ENCODE measurements around the gene SMIM21.

Gene SMIM21

GRCh38 chr18:75427603-75428002 lies at the start of gene SMIM21:
Gene SMIM21, minus strand, starts transcription at chr18:75427703. Its CDS starts 140 bp downstream, at chr18:75427563.
- DNase-seq, result no peak

DNA sequence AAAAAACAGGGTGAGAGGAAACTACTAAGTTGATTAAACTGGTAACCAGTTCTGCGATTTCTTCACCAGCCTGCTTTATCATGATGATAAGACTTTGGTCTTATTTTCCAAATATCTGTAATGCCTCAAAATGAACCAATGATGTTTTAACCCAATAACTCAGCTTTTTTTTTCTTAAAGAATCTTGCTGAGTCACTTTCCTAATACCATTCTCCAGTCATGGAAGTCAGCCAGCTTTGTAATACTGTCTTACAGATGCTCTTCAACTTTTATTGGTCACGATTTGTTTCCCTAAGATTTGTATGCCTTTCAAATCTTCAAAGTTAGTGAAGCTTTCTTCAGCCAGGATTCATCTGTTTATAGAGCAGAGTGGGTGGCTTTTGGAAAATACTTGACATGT lies 47.7 kb upstream of the SMIM21 start:
- DNase-seq, result no peak

DNA sequence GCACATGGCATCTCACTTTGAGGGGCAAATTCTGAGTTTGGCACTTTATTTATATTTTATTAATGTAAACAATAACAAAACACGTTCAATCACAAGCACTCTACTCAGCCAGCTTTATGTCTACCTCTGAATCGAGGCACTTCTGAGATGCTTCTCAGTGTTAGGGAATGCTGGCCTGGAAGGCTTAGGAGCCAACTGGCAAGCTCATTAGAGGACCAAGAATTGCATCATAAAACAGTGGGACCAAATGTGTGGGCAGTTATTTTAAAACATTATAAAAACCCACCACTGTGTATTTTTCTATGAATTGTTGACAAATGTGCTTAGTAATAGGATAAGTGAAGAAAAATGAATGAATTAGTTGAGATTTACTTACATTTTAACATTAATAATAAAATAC lies 46.8 kb upstream of the SMIM21 start:
- DNase-seq, result no peak

GRCh38 chr18:75473316-75473715 lies 45.8 kb upstream of the SMIM21 start:
- no peak for DNase-seq

- DNase-seq, result no peak
Observed at GRCh38 chr18:75472906-75473305, 45.4 kb upstream of the SMIM21 start.

DNA sequence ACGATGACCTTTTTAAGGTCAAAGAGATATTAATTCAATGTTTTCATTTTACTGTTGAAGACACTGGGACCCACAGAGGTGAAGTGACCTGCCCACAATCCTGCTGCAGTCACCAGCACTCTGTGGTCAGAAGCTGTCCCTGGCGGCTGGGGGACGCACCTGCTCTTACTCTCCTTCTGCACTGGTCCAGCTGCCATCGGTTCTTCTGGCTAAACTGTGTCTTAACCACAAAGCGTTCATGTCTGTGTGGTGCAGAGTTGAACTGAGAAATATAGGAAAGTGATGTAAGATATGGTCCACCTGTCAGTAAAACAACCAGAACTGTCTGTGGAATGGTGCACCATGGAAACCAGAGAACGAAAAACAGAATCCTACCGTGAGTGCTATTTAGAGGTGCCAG lies 44.9 kb upstream of the SMIM21 start:
- no peak for DNase-seq

- no peak for DNase-seq
Observed at GRCh38 chr18:75471850-75472249, 44.3 kb upstream of the SMIM21 start.

- no peak for DNase-seq
Observed at GRCh38 chr18:75467851-75468250, 40.3 kb upstream of the SMIM21 start.

DNA sequence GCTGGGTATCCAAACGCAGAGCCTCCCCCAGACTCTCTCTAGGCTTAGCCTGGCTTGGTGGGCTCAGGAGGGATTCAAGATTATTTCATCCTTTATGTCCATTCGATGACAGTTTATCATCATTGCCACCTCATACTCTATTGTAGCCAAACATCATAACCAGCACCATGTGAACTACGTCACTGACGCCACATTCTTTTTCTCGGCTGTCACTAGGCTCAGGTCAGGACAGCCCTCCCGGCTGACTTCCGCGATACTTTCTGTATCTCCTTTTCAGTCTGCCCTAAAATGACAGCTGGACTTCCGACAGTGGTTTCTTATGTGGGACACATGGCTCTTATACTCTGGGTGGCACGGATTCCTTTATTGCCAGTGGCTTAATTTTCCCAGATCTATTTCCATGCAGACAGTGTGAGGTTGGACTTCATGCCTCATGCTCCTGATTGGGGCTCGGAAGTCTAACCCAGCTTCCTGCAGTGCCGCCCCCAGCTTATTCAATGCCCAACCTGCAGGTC lies 39.8 kb upstream of the SMIM21 start:
- no peak for DNase-seq

DNA sequence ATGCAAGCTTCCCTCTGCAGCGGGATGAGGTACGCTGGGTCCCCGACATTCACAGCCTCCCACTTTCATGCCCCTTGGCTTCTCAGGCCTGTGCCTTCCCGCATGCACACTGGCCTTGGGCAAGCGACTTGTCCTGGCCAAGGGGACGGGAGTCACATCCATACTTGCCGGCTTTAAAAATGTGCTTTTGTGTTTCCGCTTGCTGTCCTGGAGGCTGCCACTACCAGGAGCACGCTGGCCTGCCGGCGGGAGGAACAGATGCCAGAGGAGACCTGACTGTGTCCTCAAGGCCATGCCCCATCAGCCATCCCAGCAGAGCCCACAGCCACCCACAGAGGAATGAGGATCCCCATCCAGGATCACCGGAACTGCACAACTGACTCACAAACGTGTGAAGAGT lies 36.9 kb upstream of the SMIM21 start:
- no peak for DNase-seq

DNA sequence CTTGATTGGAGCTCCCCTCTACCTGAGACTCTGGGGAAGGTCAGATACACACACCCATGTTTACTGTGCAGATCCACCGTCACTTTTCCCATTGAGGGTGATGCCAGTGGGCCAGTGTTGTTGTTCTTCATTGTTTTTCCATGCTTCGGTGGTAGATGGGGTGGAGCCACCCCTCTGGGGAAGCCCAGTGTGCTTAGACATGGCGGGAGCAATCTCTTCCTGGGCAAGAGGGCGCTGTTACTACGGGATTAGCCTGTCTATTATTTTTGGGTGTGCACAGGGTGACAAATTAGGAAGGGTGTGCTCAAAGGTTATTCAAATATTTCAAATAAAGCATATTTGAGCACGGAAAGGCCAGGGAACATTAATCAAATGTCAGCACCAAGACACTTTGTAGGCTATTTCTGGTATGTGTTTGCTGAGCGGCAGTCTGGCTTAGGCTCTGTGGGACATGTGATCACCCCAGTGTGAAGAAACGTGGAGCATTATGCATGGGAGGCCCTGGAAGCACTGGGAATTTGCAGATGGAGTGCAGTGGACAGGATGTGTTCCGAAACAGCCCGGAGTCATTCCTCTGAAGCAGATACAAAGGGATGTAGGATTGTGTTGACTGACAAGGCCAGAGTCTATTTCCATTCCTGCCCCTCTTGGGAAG lies 34.8 kb upstream of the SMIM21 start:
- DNase-seq, result no peak

GRCh38 chr18:75456199-75456631 lies 28.7 kb upstream of the SMIM21 start:
- DNase-seq, result no peak

GRCh38 chr18:75455249-75456198 lies 28.0 kb upstream of the SMIM21 start:
- DNase-seq, result no peak

- no peak for DNase-seq
Observed at GRCh38 chr18:75454022-75454795, 26.7 kb upstream of the SMIM21 start.

DNA sequence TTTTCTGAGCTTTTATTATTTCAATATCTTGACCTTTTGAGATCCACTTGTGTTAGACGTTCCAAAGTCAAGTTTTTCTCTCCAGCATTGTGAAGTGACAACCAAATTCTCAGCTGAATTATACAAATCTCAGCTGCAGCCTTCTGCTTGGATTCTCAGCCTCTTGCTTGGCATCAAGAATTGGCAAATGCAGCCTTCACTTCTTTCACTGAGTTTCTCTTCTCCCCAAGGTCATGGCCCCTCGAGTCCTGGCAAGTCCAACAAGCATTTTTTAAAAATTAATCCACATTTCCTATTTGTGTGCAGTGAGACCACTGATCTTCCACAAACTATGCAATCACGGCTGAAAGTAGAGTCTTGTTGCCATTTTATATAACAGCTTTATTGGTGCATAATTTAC lies 23.4 kb upstream of the SMIM21 start:
- no peak for DNase-seq

- DNase-seq, result no peak
Observed at GRCh38 chr18:75441896-75442295, 14.4 kb upstream of the SMIM21 start.

GRCh38 chr18:75439348-75439747 lies 11.8 kb upstream of the SMIM21 start:
- no peak for DNase-seq

DNA sequence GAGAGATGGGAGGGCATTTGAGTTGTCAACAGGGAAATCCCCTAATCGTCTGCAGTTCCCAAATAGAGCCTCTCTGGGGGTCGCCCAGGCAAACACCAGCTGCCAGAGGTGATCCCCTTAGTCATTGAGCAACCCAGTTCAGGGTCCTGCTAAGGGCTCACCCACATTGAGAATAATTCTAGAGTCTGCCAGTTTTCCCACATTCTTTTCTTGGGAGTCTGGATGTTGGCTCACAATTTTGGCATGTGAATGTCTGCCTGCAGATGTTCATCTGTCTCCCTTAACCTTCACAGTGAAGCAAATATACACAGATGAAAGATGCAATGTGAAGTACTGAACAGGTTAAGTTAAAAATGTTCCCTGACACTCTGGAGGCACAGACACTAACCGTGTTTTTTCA lies 11.4 kb upstream of the SMIM21 start:
- no peak for DNase-seq

DNA sequence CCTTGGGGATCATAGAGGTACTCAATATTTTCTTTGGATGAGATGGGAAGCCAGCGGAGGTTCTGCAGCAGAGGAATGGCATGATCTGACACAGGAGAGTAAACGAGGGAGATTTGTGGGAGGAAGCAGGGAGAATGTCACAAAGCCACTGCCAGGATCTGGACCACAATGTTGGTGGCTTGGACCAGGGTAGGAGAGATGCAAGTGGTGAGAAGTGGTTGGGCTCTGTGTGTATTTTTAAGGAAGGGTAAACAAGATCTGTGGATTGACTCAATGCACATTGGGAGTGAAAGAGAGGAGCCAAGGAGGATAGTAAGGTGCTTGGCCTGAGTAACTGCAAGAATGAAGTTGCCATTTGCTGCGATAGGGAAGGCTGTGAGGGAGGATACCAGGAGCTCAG lies 10.5 kb upstream of the SMIM21 start:
- DNase-seq, result no peak

- DNase-seq, result no peak
Observed at GRCh38 chr18:75433098-75433497, 5.6 kb upstream of the SMIM21 start.

- DNase-seq, result peak; percentile 39
Observed at GRCh38 chr18:75429975-75430374, 2.5 kb upstream of the SMIM21 start.

DNA sequence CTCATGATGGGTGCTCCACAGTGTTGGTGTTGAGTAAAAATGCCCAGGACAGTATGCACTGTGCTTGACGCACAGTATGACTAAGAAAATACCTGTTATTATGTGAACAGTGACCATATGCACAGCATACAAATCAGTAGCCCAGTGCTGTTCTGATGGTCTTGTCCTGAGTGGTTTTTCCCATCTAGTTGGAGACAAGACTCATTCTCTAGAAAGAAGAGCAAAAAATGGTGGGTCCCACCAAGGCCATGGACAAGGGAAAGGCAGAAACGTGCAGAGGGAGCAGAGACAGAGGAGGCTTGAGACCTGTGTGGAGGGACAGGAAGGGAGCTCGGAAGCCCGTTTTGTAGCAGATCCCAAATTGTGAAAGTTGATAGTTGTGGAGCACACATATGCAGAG lies 987 bp upstream of the SMIM21 start:
- no peak for DNase-seq

DNA sequence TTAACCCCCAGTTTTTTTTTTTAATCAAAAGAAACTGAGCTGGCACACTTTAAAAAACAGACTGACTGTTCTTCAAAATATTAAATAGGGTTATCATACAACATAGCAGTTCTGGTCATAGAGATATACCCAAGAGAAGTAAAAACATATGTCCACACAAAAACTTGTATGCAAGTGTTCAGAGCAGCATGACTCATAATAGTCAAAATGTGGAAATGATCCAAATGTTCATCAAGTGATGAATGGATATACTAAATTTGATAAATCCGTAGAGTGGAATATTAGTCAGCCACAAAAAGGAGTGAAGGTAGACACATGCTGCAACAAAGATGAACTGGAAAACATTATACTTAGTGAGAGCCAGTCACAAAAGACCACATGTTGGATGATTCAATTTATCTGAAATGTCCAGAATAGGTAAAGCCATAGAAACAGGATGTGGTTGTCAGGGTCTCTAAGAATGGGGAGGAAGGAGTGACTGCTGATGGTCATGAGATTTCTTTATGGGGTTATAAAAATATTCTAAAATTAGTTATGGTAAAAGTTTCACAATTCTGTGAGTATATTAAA lies 5.1 kb downstream of the SMIM21 start:
- no peak for DNase-seq

Data from T1000 (cell line).